Measurements from ENCODE around the gene TTC7B.

GRCh38 chr14:90758959-90759358 is 57.3 kb downstream of the TTC7B start:
- TF ChIP-seq CTCF (IDR thresholded peaks at IDR 0.05; ENCODE audit: low read depth, low read length) (no peak), MYC (IDR thresholded peaks at IDR 0.05; ENCODE audit: low read depth, low read length) (no peak), POLR2A (IDR thresholded peaks at IDR 0.05; ENCODE audit: extremely low read depth, insufficient read length) (no peak)

Data from NB4 (cell line).